Right lobe of liver (tissue), 6 donors: ENCODE data around the gene SLC38A2. TPM values are rescaled to one million over a fixed set of nuclear protein-coding genes. Genes with fewer than 3 reads are reported as not detected.

ENCODE experiments used
- ATAC-seq, 4 donors: fragments of 200-7000 bp; cut with Tn5 transposase; one replicate each; pipeline ENCODE4 v1.9.1; 2020; ENCODE audit warnings: mild to moderate bottlenecking in 4 of 4, moderate library complexity in 4 of 4
- DNase-seq, 3 donors: peaks; one replicate each; pipeline ENCODE4 v3.0.0-alpha.2; 2020
- H3K27ac ChIP-seq, 3 donors: fragments of 200-600 bp; one replicate each; pipeline ENCODE4 v1.8.0; 2022
- H3K27me3 ChIP-seq, 2 donors: fragments of 200-600 bp; one replicate each; pipeline ENCODE4 v1.8.0; 2022
- H3K36me3 ChIP-seq, 4 donors: fragments of 200-600 bp; sonication (generic) in 1 of 4; one replicate each; pipeline versions ENCODE4 v1.5.1 to v1.8.0; 2017 to 2022; ENCODE audit warnings: control low read depth in 1 of 4
- H3K4me1 ChIP-seq, 4 donors: fragments of 200-600 bp; sonication (generic) in 1 of 4; one replicate each; pipeline versions ENCODE4 v1.5.1 to v1.8.0; 2017 to 2022; ENCODE audit warnings: control low read depth in 1 of 4
- H3K4me3 ChIP-seq, 3 donors: fragments of 200-600 bp; one replicate each; pipeline ENCODE4 v1.8.0; 2022
- H3K9me3 ChIP-seq, 4 donors: fragments of 200-600 bp; sonication (generic) in 1 of 4; one replicate each; pipeline versions ENCODE4 v1.5.1 to v1.8.0; 2017 to 2022; ENCODE audit warnings: control low read depth in 1 of 4
- POLR2A ChIP-seq: fragments of 450-650 bp; IDR thresholded peaks from one replicate; pipeline ENCODE4 v1.6.1; 2017; ENCODE audit warnings: antibody characterized with exemption, mild to moderate bottlenecking
- WGBS: methylation state at CpG from one replicate; pipeline ENCODE4 v1.1.6; 2018; ENCODE audit warnings: low coverage, low lambda C conversion rate; ENCODE audit not compliant: insufficient coverage; ENCODE audit errors: missing lambda C conversion rate; 5-methylcytosine and 5-hydroxymethylcytosine counted together
- intact Hi-C, 2 donors: fragments of 100-400 bp; cut with DNase I; formaldehyde crosslinking; loops; one replicate each; pipeline versions ENCODE4 v1.11.2 to v1.14.1; 2022
- long read RNA-seq: library from polyadenylated mRNA; unstranded; transcript quantifications from one replicate; pipeline ENCODE4 v2.0.0, GENCODE V29; 2019
- total RNA-seq, 6 experiments: library from RNA; depleted of rRNA in 2 of 6; stranded (reverse); fragments of >200 nt in 2 of 6; fragmentation: NEBNext Ultra II Directional in 3 of 6; extraction: Animal tissue kit (Norgen Biotek cat#: 25700) in 3 of 6; gene quantifications; one replicate each; pipeline versions ENCODE4 v1.1.0 to v1.2.4, GENCODE V29; 2016 to 2023
- TF ChIP-seq, protein P1 (sequence below), 4 donors: fragments of 200-600 bp in 3 of 4; fragments of 450-650 bp in 1 of 4; IDR thresholded peaks; one replicate each; pipeline versions ENCODE4 v1.5.1 to v1.8.0; 2016 to 2022; ENCODE audit warnings: antibody characterized with exemption in 4 of 4, mild to moderate bottlenecking in 2 of 4
- donor health status: DM: no; HTN: yes; CAD: no.
- donor health status: DM: no; HTN: no; CAD: no.
- donor health status: DM: no; HTN: no; CAD: no.
- donor health status: DM: no; HTN: yes; CAD: no.
- donor health status: DM: no; HTN: yes; CAD: no.

The SLC38A2 gene
- 100 to 1,000 TPM in 5 of 6 experiments, 10 to 100 TPM in 1; 77.0 to 463 (median 290) TPM for total RNA-seq
- long read RNA-seq, full-length matches to known transcripts, result 1 of 5 reads
- long read RNA-seq, partial matches to known transcripts, result 2 of 5 reads
- long read RNA-seq, other reads (novel, unspliced or antisense), result 2 of 5 reads

DNA sequence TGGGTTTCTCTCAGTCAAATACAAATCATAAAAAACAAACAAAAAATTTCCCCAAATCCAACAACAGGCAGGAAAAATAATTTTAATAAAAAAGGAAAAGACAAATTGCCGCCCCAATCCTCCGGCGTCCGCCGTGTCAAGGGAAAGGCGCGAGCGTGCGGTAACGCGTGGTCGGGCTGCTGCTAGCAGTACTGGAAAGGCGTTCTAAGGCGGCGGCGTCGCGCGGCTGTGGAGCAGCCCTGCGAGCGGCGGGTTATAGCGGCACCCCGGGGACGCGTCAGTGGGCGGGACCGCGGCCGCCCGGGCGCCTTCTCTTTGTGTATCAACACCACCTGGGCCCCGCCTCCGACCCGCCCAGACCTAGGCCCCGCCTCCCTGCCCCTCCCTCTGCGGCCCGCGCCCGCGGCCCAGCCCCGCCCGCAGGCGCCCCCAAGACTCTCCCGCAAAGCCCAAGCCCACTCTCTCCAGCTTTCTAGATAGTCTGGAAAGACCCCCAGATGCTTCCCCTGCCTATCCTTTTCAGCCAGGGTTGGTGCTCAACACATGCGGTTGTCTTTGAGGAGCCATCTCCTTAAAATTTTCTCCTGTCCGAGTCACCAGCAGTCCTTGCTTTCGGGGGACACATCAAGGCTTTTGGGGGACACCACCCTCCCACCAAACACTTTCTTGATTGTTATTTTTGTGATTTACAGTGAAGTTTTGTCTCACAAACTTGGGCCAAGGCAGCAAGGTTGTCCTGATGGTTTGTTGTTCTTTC is at the start of gene SLC38A2:
Gene SLC38A2 (minus strand): TSS at position 230 of the 757 bp plus-strand sequence. CDS start 1,480 bp downstream, outside the sequence.
- Histone ChIP-seq H3K4me3 (peak within 1 kb of the TSS; percentile 84 to 90 (median 88)), H3K27me3 (no peaks in the 10 kb centered on the region)
- 0% methylated on average over 19 of the region's 48 CpGs for WGBS

DNA sequence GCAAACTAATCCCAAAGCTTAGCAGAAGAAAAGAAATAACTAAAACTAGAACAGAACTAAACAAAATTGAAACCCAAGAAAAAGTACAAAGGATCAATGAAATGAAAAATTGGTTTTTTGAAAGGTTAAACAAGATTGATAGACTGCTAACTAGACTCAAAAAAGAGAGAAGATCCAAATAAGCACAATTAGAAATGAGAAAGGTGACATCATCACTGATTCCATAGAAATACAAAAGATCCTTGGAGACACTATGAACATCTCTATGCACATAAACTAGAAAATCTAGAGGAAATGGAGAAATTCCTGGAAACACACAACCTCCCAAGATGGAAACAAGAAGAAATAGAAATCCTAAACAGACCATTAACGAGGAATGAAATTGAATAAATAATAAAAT is 47.1 kb upstream of the SLC38A2 start:
- Histone ChIP-seq H3K9me3 (no peaks in the 10 kb centered on the region), H3K27ac (no peak overlapping the region), H3K4me3 (no peak overlapping the region), H3K27me3 (no peaks in the 10 kb centered on the region), H3K36me3 (no peaks in the 10 kb centered on the region), H3K4me1 (no peaks in the 10 kb centered on the region)
- DNase-seq (no peak), ATAC-seq (no peak)
- intact Hi-C loops, result no loop called here
- 83% methylated on average over 1 of the region's 1 CpG for WGBS
- TF ChIP-seq, protein P1, sequence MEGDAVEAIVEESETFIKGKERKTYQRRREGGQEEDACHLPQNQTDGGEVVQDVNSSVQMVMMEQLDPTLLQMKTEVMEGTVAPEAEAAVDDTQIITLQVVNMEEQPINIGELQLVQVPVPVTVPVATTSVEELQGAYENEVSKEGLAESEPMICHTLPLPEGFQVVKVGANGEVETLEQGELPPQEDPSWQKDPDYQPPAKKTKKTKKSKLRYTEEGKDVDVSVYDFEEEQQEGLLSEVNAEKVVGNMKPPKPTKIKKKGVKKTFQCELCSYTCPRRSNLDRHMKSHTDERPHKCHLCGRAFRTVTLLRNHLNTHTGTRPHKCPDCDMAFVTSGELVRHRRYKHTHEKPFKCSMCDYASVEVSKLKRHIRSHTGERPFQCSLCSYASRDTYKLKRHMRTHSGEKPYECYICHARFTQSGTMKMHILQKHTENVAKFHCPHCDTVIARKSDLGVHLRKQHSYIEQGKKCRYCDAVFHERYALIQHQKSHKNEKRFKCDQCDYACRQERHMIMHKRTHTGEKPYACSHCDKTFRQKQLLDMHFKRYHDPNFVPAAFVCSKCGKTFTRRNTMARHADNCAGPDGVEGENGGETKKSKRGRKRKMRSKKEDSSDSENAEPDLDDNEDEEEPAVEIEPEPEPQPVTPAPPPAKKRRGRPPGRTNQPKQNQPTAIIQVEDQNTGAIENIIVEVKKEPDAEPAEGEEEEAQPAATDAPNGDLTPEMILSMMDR (IDR thresholded peaks at IDR 0.05), result no peak
- no peak for TF ChIP-seq POLR2A

More for the DNA sequence above, at the start of gene SLC38A2:
- ATAC-seq (peak; percentile 81 to 94 (median 83)), DNase-seq (peak; percentile 99 to 100 (median 99))
- Histone ChIP-seq H3K27ac (peak within 1 kb of the TSS; percentile 98 to 99 (median 98)), H3K36me3 (peaks cover 9 to 34% (median 29%) of the 10 kb centered on the region in 4 donors), H3K4me1 (peaks cover 0 to 60% (median 28%) of the 10 kb centered on the region in 4 donors), H3K9me3 (no peaks in the 10 kb centered on the region)
- intact Hi-C loops, result no loop called here
- TF ChIP-seq, protein P1 (IDR thresholded peaks at IDR 0.05), result no peak
- TF ChIP-seq POLR2A, result peak; percentile 100

DNA sequence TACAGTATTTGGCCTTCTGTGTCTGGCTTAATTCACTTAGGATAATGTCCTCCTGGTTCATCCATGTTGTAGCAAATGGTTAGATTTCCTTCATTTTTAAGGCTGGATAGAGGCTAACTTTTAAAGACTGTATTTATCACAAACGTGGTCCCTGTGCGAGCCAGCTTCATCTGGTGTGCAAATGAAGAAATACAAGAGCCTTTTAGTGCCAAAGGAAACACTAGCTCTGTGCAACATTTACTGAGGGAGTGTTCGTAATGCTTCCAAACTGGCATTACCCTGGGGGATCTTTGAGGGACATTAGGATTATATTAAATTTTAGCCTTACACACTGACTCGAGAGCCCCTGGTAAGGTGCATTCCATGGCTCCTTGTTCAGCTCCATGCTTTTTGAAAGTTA is 43.0 kb upstream of the SLC38A2 start:
- Histone ChIP-seq H3K36me3 (no peaks in the 10 kb centered on the region), H3K27ac (no peak overlapping the region), H3K4me1 (peaks cover 0 to 4% (median 0%) of the 10 kb centered on the region in 4 donors), H3K4me3 (no peak overlapping the region), H3K9me3 (no peaks in the 10 kb centered on the region), H3K27me3 (no peaks in the 10 kb centered on the region)
- TF ChIP-seq POLR2A, result no peak
- TF ChIP-seq, protein P1 (IDR thresholded peaks at IDR 0.05), result no peak
- DNase-seq (no peak), ATAC-seq (peak in 2 of 4 donors; percentile 41 to 49)
- intact Hi-C loops, result no loop called here
- 67% methylated on average over 4 of the region's 4 CpGs for WGBS

DNA sequence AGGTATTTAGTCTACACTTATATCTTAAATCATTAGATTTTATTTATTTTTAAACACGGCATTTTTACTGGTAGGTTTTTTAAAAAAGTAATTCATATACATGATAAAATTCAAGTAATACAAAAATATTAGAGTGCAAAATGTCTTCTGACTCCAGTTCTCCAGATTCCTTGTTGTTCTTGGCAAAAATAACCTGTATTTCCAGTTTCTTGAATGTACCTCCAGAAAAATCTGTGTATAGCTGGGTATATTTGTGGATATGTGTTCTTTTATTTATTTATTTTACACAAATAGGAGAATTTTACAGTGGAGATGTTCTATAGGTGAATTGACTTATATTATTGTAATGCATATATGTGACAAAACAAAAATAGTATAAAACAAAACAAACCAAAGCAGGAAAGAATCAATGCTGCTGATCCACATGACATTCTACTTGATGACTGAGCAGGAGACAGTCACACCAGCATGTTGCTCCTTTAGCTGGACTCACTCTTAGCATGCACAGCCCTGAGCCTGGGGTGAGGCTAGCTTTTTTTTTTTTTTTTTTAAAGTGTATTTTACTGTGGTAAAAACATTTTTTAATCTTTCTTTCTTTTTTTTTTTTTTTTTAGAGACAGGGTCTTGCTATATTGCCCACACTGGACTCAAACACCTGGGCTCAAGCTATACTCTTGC is 42.2 kb upstream of the SLC38A2 start:
- 93% methylated on average over 1 of the region's 1 CpG for WGBS
- peaks cover 0 to 10% (median 0%) of the 10 kb centered on the region in 4 donors for H3K4me1 ChIP-seq
- H3K27me3 ChIP-seq, result no peaks in the 10 kb centered on the region
- TF ChIP-seq, protein P1 (IDR thresholded peaks at IDR 0.05), result no peak
- TF ChIP-seq POLR2A, result no peak
- no peaks in the 10 kb centered on the region for H3K9me3 ChIP-seq
- ATAC-seq (no peak), DNase-seq (no peak)
- intact Hi-C loops, result no loop called here
- H3K36me3 ChIP-seq, result no peaks in the 10 kb centered on the region
- H3K27ac ChIP-seq, result no peak overlapping the region
- no peak overlapping the region for H3K4me3 ChIP-seq
